Measurements from ENCODE around the gene KRT23. TPM values are rescaled to one million over a fixed set of nuclear protein-coding genes. Genes with fewer than 3 reads are reported as not detected.

Gene KRT23
- total and polyA plus RNA-seq, 3 experiments from 2014 or later, result not detected

DNA sequence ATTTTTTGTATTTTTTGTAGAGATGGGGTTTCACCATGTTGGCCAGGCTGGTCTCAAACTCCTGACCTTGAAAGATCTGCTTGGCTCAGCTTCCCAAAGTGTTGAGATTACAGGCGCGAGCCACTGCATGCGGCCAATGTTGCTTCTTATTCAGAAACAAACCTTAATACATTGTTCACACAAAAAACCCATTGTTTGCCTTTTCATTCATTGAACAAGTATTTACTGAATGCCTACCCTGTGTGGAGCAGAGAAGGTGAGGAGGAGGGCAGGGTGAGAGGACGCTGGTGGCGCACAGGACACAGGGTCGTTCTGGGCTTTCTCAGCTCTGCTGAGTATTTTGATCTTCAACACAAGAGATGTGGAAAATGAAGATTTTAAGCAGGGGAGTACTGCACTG, 8.0 kb upstream of the KRT23 start:
- Histone ChIP-seq H3K27me3 (ENCODE audit: insufficient read depth, low read length, poor library complexity, severe bottlenecking) (peaks cover 21% of the 10 kb centered on the region), H3K27ac (ENCODE audit: low read depth, low read length) (no peak overlapping the region), H3K36me3 (ENCODE audit: insufficient read depth, low read length) (no peaks in the 10 kb centered on the region), H3K4me1 (ENCODE audit: insufficient read depth, low read length) (no peaks in the 10 kb centered on the region), H3K4me3 (ENCODE audit: low read length) (no peak overlapping the region), H3K9me3 (ENCODE audit: low read length) (no peaks in the 10 kb centered on the region)
- no peak overlapping the region for H3K4me3 Mint-ChIP-seq
- no peak for DNase-seq
- H3K4me1 Mint-ChIP-seq, result no peaks in the 10 kb centered on the region
- CTCF ChIA-PET, result no interaction called here
- H3K36me3 Mint-ChIP-seq, result peaks cover 0 to 5% (median 0%) of the 10 kb centered on the region in 3 donors
- H3K27ac Mint-ChIP-seq, result no peak overlapping the region
- POLR2A ChIA-PET, result no interaction called here
- H3K9me3 Mint-ChIP-seq, result no peaks in the 10 kb centered on the region
- peaks cover 30 to 73% of the 10 kb centered on the region in 2 donors for H3K27me3 Mint-ChIP-seq

DNA sequence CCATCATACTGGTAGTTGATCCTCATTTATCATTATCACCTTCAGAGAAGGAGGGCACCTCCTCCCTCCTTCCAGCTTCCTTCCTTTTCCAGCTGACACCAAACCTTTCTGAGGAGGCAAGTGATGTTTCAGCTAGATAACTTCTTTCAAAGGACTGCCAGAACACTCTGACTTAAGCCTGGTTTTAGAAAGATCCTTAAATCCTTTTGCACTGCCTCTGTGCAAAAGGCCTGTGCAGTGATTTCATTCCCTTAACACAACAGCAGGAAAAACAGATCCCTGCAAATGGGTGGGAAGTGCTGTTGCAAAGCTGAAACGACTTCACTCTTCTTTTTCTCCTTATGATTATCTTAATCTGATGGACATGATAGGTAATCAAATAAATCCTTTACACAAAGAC, 7.1 kb upstream of the KRT23 start:
- DNase-seq, result no peak
- H3K27ac Mint-ChIP-seq, result no peak overlapping the region
- H3K4me3 ChIP-seq (ENCODE audit: low read length), result no peak overlapping the region

DNA sequence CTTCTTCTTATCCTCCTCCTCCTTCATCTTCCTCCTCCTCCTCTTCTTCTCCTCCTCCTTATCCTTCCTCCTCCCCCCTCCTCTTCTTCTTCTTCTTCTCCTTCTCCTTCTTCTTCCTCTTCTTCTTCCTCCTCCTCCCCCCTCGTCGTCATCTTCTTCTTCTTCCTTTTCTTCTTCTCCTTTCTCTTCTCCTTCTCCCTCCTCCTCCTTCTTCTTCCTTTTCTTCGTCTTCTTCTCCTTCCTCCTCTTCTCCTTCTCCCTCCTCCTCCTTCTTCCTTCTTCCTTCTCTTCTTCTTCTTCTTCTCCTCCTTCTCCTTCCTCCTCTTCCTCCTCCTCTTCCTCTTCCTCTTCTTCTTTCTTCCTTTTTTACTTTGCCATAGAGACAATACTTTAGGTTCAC, 5.1 kb upstream of the KRT23 start:
- Histone ChIP-seq H3K27me3 (ENCODE audit: insufficient read depth, low read length, poor library complexity, severe bottlenecking) (peaks cover 10% of the 10 kb centered on the region), H3K4me1 (ENCODE audit: insufficient read depth, low read length) (no peaks in the 10 kb centered on the region), H3K27ac (ENCODE audit: low read depth, low read length) (no peak overlapping the region), H3K9me3 (ENCODE audit: low read length) (no peaks in the 10 kb centered on the region), H3K36me3 (ENCODE audit: insufficient read depth, low read length) (no peaks in the 10 kb centered on the region), H3K4me3 (ENCODE audit: low read length) (no peak overlapping the region)
- Mint-ChIP-seq H3K4me1 (no peaks in the 10 kb centered on the region), H3K36me3 (peaks cover 0 to 5% (median 0%) of the 10 kb centered on the region in 3 donors), H3K27ac (no peak overlapping the region), H3K4me3 (no peak overlapping the region), H3K27me3 (peaks cover 21 to 54% of the 10 kb centered on the region in 2 donors), H3K9me3 (no peaks in the 10 kb centered on the region)
- no peak for DNase-seq
- POLR2A ChIA-PET, result no interaction called here
- CTCF ChIA-PET, result no interaction called here

More for the DNA sequence above, 7.1 kb upstream of the KRT23 start:
- no peaks in the 10 kb centered on the region for H3K9me3 ChIP-seq (ENCODE audit: low read length)
- H3K4me1 Mint-ChIP-seq, result no peaks in the 10 kb centered on the region
- CTCF ChIA-PET, result interaction anchor here (0.9 kb wide), 1 partner anchor 17 kb away, joined by 3 read pairs; no protein-coding TSS in a partner anchor
- no peak overlapping the region for H3K4me3 Mint-ChIP-seq
- H3K4me1 ChIP-seq (ENCODE audit: insufficient read depth, low read length), result no peaks in the 10 kb centered on the region
- H3K36me3 ChIP-seq (ENCODE audit: insufficient read depth, low read length), result no peaks in the 10 kb centered on the region
- POLR2A ChIA-PET, result no interaction called here
- no peak overlapping the region for H3K27ac ChIP-seq (ENCODE audit: low read depth, low read length)
- H3K9me3 Mint-ChIP-seq, result no peaks in the 10 kb centered on the region
- H3K27me3 Mint-ChIP-seq, result peaks cover 27 to 66% of the 10 kb centered on the region in 2 donors
- H3K27me3 ChIP-seq (ENCODE audit: insufficient read depth, low read length, poor library complexity, severe bottlenecking), result peaks cover 18% of the 10 kb centered on the region
- H3K36me3 Mint-ChIP-seq, result peaks cover 0 to 5% (median 0%) of the 10 kb centered on the region in 3 donors

DNA sequence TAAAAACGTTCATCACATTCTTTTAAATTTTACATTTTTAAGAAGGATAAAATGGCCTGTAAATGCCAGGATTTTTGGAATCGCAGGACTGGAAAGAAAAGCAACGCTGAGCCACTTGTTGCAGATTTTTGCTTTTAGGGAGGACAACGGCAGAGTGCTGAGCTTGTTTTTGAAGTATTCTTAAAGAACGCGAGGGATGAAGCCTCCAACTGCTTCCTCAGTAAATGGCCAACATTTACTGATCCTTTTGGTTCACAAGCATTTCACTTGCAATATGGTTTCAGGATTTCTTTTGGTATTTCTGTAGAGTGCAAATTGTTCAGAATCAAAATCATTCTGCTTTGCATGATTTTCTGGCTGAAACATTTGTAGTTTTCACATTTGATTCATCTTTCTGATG, 2.8 kb upstream of the KRT23 start:
- H3K4me3 Mint-ChIP-seq, result no peak overlapping the region
- no peak for DNase-seq
- H3K27ac ChIP-seq (ENCODE audit: low read depth, low read length), result no peak overlapping the region
- H3K27ac Mint-ChIP-seq, result no peak overlapping the region
- CTCF ChIA-PET, result no interaction called here
- H3K36me3 Mint-ChIP-seq, result peaks cover 0 to 5% (median 0%) of the 10 kb centered on the region in 3 donors
- no peaks in the 10 kb centered on the region for H3K36me3 ChIP-seq (ENCODE audit: insufficient read depth, low read length)
- POLR2A ChIA-PET, result no interaction called here
- H3K27me3 ChIP-seq (ENCODE audit: insufficient read depth, low read length, poor library complexity, severe bottlenecking), result no peaks in the 10 kb centered on the region
- peaks cover 15 to 45% of the 10 kb centered on the region in 2 donors for H3K27me3 Mint-ChIP-seq
- H3K4me1 ChIP-seq (ENCODE audit: insufficient read depth, low read length), result no peaks in the 10 kb centered on the region
- H3K4me3 ChIP-seq (ENCODE audit: low read length), result no peak overlapping the region
- H3K9me3 Mint-ChIP-seq, result no peaks in the 10 kb centered on the region
- no peaks in the 10 kb centered on the region for H3K9me3 ChIP-seq (ENCODE audit: low read length)
- peaks cover 0 to 4% (median 0%) of the 10 kb centered on the region in 3 donors for H3K4me1 Mint-ChIP-seq

DNA sequence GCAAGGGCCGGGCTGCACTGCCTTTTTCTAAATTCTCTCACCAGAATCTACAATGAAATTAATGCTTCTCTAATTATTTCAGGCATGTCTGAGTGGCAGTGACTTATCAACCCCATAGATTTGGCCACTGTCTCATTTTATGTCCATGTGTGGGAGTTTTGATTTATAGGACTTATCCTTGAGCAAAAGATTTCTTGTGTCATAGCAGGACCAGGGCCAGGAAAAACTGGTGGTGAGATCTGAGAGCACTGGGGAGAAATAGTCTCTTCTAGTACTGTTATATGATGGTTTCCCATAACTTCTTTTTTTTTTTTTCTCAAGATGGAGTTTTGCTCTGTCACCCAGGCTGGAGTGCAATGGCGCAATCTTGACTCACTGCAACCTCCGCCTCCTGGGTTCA, 1.5 kb upstream of the KRT23 start:
- no peaks in the 10 kb centered on the region for H3K36me3 ChIP-seq (ENCODE audit: insufficient read depth, low read length)
- H3K4me3 Mint-ChIP-seq, result no peak overlapping the region
- H3K27ac ChIP-seq (ENCODE audit: low read depth, low read length), result no peak overlapping the region
- H3K27me3 ChIP-seq (ENCODE audit: insufficient read depth, low read length, poor library complexity, severe bottlenecking), result no peaks in the 10 kb centered on the region
- POLR2A ChIA-PET, result no interaction called here
- no peak overlapping the region for H3K27ac Mint-ChIP-seq
- peaks cover 0 to 4% (median 0%) of the 10 kb centered on the region in 3 donors for H3K4me1 Mint-ChIP-seq
- peaks cover 0 to under 1% (median 0%) of the 10 kb centered on the region in 3 donors for H3K36me3 Mint-ChIP-seq
- H3K4me3 ChIP-seq (ENCODE audit: low read length), result no peak overlapping the region
- CTCF ChIA-PET, result no interaction called here
- H3K4me1 ChIP-seq (ENCODE audit: insufficient read depth, low read length), result no peaks in the 10 kb centered on the region
- H3K27me3 Mint-ChIP-seq, result peaks cover 11 to 45% of the 10 kb centered on the region in 2 donors
- H3K9me3 ChIP-seq (ENCODE audit: low read length), result no peaks in the 10 kb centered on the region
- no peaks in the 10 kb centered on the region for H3K9me3 Mint-ChIP-seq
- no peak for DNase-seq

DNA sequence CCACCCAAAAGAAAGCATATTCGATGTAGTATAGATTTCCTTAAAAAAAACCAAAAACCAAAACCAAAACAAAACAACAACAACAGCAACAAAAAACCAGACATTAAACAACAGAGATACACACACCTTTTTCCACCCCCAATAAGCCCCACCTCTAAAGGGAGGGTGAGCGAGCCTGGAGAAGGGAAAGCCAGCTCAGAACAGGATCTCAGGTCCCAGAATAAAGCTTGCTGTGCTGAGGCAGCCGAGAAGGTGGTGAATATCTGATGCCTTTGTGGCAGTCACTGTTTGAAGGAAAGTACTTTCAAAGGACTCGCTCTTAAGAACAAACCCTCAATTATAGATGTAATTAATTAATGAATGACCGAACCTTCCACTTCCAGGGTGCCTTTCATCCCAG, 470 bp downstream of the KRT23 start:
- Mint-ChIP-seq H3K9me3 (no peaks in the 10 kb centered on the region), H3K27ac (peak overlapping the region in 5 of 8 donors; percentile 23 to 78 (median 25)), H3K4me3 (no peak overlapping the region), H3K36me3 (no peaks in the 10 kb centered on the region), H3K4me1 (peaks cover 0 to 4% (median 0%) of the 10 kb centered on the region in 3 donors), H3K27me3 (peaks cover 13 to 44% of the 10 kb centered on the region in 2 donors)
- DNase-seq, result no peak
- no peaks in the 10 kb centered on the region for H3K9me3 ChIP-seq (ENCODE audit: low read length)
- no peaks in the 10 kb centered on the region for H3K27me3 ChIP-seq (ENCODE audit: insufficient read depth, low read length, poor library complexity, severe bottlenecking)
- H3K4me1 ChIP-seq (ENCODE audit: insufficient read depth, low read length), result no peaks in the 10 kb centered on the region
- no peak overlapping the region for H3K27ac ChIP-seq (ENCODE audit: low read depth, low read length)
- no peak overlapping the region for H3K4me3 ChIP-seq (ENCODE audit: low read length)
- H3K36me3 ChIP-seq (ENCODE audit: insufficient read depth, low read length), result no peaks in the 10 kb centered on the region
- ChIA-PET POLR2A (no interaction called here), CTCF (no interaction called here)

DNA sequence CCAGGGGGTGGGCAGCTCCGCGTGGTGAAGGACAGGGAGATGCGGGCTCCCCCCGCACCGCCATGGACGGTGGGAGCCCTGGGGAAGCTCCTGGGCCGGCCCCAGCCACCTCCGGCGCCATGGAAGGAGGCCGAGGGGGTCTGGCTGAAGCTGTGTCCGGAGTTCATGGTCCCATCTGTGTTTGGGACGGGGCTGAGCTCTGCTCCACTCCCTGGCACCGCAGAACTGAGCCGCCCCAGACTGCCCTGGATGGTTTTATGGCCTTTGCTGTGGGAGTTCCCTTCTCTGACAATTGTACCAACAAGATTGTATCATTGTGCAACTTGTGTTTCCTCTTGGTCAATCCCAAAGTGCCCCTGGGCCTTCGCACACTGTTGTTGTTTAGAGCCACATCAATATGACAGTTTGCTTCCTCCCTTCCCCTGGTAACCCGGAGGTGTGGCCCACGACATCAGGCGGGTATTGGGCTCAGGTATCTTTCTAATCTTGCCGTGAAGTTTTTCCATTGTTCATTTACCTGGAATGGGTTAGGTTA, 942 bp downstream of the KRT23 start:
- DNase-seq, result no peak
- Histone ChIP-seq H3K4me1 (ENCODE audit: insufficient read depth, low read length) (no peaks in the 10 kb centered on the region), H3K27me3 (ENCODE audit: insufficient read depth, low read length, poor library complexity, severe bottlenecking) (no peaks in the 10 kb centered on the region), H3K4me3 (ENCODE audit: low read length) (no peak overlapping the region), H3K27ac (ENCODE audit: low read depth, low read length) (no peak overlapping the region), H3K9me3 (ENCODE audit: low read length) (no peaks in the 10 kb centered on the region), H3K36me3 (ENCODE audit: insufficient read depth, low read length) (no peaks in the 10 kb centered on the region)
- no peaks in the 10 kb centered on the region for H3K36me3 Mint-ChIP-seq
- peaks cover 13 to 47% of the 10 kb centered on the region in 2 donors for H3K27me3 Mint-ChIP-seq
- POLR2A ChIA-PET, result no interaction called here
- CTCF ChIA-PET, result no interaction called here
- no peak overlapping the region for H3K4me3 Mint-ChIP-seq
- no peaks in the 10 kb centered on the region for H3K9me3 Mint-ChIP-seq
- H3K27ac Mint-ChIP-seq, result peak overlapping the region in 5 of 8 donors; percentile 23 to 78 (median 25)
- peaks cover 0 to 4% (median 0%) of the 10 kb centered on the region in 3 donors for H3K4me1 Mint-ChIP-seq

DNA sequence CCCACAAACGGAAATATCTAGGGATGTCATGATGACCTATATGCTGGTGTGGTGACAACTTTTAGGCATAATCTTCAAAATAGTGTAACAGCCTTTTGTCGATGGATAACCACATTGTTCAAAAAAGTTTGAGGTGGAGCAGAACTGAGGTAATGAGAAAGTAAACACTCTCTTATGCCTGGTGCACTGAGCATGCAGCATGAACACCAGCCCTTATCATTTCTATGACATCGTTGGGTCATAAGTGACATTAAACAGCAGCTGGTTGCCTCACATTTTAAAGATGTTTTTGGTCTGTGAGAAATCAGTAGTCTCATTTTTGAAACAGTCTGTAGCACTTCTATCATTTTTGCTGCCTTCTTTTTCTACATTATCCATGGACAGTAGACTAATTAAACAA, 1.8 kb downstream of the KRT23 start:
- Histone ChIP-seq H3K36me3 (ENCODE audit: insufficient read depth, low read length) (no peaks in the 10 kb centered on the region), H3K4me3 (ENCODE audit: low read length) (no peak overlapping the region), H3K27me3 (ENCODE audit: insufficient read depth, low read length, poor library complexity, severe bottlenecking) (no peaks in the 10 kb centered on the region), H3K9me3 (ENCODE audit: low read length) (no peaks in the 10 kb centered on the region), H3K27ac (ENCODE audit: low read depth, low read length) (no peak overlapping the region), H3K4me1 (ENCODE audit: insufficient read depth, low read length) (no peaks in the 10 kb centered on the region)
- ChIA-PET POLR2A (no interaction called here), CTCF (no interaction called here)
- peaks cover 0 to 4% (median 0%) of the 10 kb centered on the region in 3 donors for H3K4me1 Mint-ChIP-seq
- H3K27ac Mint-ChIP-seq, result peak overlapping the region in 6 of 8 donors; percentile 50 to 87 (median 67)
- H3K27me3 Mint-ChIP-seq, result peaks cover 13 to 47% of the 10 kb centered on the region in 2 donors
- no peaks in the 10 kb centered on the region for H3K36me3 Mint-ChIP-seq
- H3K9me3 Mint-ChIP-seq, result no peaks in the 10 kb centered on the region
- DNase-seq, result peak in 1 of 5 donors; percentile 39
- H3K4me3 Mint-ChIP-seq, result peak overlapping the region in 1 of 7 donors; percentile 52

Data from CD8-positive, alpha-beta memory T cell (primary cell).